Heart left ventricle (tissue), 13 donors: ENCODE results near the gene TMEM178B.

Experiments
- POLR2A ChIP-seq, 2 donors: fragments of 450-650 bp; IDR thresholded peaks; one replicate each; pipeline ENCODE4 v1.6.1; 2017; ENCODE audit warnings: antibody characterized with exemption in 2 of 2, mild to moderate bottlenecking in 2 of 2, moderate library complexity in 2 of 2
- TF ChIP-seq, protein P1 (sequence below), 12 donors: fragments of 200-600 bp; sonication (generic) in 4 of 12; IDR thresholded peaks; one replicate each; pipeline versions ENCODE4 v1.5.0 to v1.8.0; 2018 to 2022; ENCODE audit warnings: antibody characterized with exemption in 12 of 12, mild to moderate bottlenecking in 5 of 12
- donor health status: ischemic (EF 13 %, LVEDD 7.1; RV severe dilation, severe dysfunction).
- donor health status: DM: no; HTN: yes; CAD: no.
- donor health status: DM: no; HTN: no; CAD: no.
- donor health status: ischemic (EF 25% LVEDD 6.9; RV normal size, moderate dysfunction).
- donor health status: ischemic (EF 25% LVEDD 5.7; RV mildly dilated, moderate dysfunction).
- donor health status: ischemic (EF 35%, LVEDD 5.7; RV mildly dilated, moderate dysfunction).
- donor health status: nonischemic (EF 11% LVEDD 7.7; RV severe dilation, severe dysfunction).
- donor health status: DM: yes; HTN: yes; CAD: no.
- donor health status: PGD.
- donor health status: ischemic (EF 29% LVEDD 5.4; RV normal size, mild dysfunction).
- donor health status: nonischemic (EF 23%, LVEDD 6.1; RV moderate dilation, normal function).

DNA sequence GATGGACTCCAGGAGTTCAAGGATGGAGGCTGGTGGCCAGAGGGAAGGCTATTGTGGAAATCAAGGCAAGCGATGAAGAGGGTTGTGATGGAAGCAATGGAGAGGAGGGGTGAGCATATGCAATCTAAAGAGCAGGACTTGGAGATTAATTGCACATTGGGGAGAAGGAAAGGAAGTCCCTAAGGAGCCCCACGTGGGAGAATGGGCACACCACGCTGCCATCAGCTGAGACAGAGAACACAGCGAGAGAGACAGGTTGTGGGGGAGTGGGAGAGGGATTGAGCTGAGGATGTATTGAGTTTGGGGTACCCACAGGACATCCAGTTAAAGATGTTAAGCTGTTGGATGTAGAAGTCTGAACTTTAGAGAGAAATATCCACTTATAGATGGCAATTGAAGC lies 73.6 kb downstream of the TMEM178B start:
- TF ChIP-seq POLR2A (IDR thresholded peaks at IDR 0.05) = no peak
- TF ChIP-seq, protein P1, sequence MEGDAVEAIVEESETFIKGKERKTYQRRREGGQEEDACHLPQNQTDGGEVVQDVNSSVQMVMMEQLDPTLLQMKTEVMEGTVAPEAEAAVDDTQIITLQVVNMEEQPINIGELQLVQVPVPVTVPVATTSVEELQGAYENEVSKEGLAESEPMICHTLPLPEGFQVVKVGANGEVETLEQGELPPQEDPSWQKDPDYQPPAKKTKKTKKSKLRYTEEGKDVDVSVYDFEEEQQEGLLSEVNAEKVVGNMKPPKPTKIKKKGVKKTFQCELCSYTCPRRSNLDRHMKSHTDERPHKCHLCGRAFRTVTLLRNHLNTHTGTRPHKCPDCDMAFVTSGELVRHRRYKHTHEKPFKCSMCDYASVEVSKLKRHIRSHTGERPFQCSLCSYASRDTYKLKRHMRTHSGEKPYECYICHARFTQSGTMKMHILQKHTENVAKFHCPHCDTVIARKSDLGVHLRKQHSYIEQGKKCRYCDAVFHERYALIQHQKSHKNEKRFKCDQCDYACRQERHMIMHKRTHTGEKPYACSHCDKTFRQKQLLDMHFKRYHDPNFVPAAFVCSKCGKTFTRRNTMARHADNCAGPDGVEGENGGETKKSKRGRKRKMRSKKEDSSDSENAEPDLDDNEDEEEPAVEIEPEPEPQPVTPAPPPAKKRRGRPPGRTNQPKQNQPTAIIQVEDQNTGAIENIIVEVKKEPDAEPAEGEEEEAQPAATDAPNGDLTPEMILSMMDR (IDR thresholded peaks at IDR 0.05) = no peak
